ENCODE measurements around the gene AKR1B1. TPM values are rescaled to one million over a fixed set of nuclear protein-coding genes. Genes with fewer than 3 reads are reported as not detected.
A peak's percentile ranks its signal among the peaks of the same experiment; 100 is the strongest.

The AKR1B1 gene
- total and polyA plus RNA-seq, 2 of the 4 experiments (the other 2 are of a cell fraction), result 90.9 to 201 TPM

DNA sequence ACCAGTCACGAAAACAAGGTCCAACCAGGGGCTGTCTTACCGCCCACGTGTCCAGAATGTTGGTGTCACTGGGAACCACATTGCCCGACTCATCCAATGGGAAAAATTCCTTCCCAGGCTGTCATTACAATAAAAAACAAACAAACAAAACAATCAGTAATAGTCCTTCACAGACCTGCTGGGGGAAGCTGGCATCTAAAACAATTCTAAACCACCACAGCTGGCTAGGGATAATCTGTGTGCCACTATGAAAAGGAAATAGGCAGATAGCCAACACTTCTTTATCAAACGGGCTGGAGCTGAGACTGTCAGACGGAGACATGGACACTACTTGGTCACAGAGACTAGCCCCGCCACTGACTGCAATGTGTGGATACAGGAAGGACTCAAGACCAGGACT lies 9.2 kb downstream of the AKR1B1 start:
- H3K79me1 ChIP-seq (ENCODE audit: low read depth in 1 of 2, low read length in 2 of 2), result peaks cover 29 to 70% of the 10 kb centered on the region in 2 experiments; a peak in 3 of 4 replicates
- H2AFZ ChIP-seq (replicated peaks; ENCODE audit: low read length, poor library complexity), result no peak overlapping the region
- BruUV-seq (replicated peaks), result no TSS peak
- H3K18ac ChIP-seq (ENCODE audit: low read depth, low read length), result peak overlapping the region; percentile 51
- ATAC-seq (ENCODE audit: low read depth) (no peak), DNase-seq (peak; percentile 54)
- peak overlapping the region; percentile 64 for H2BK120ac ChIP-seq (ENCODE audit: low read depth, low read length)
- WGBS, 2 experiments (ENCODE audit: extremely low coverage in 2 of 2, insufficient read length in 1 of 2), result no CpG with 5 or more reads among the region's 7 CpGs
- peak overlapping the region; percentile 86 for H3K4ac ChIP-seq (ENCODE audit: low read depth, low read length)
- peak overlapping the region; percentile 22; the same call in 2 of the 3 replicates for H2BK15ac ChIP-seq (ENCODE audit: low read depth, low read length)
- peaks cover 47% of the 10 kb centered on the region for H3K9me1 ChIP-seq (ENCODE audit: insufficient read depth, low read length)
- no peaks in the 10 kb centered on the region for H3K9me3 ChIP-seq (ENCODE audit: control insufficient read depth, insufficient read depth, low read length)
- CTCF ChIA-PET, result no interaction called here
- peaks cover 42% of the 10 kb centered on the region for H3K4me1 ChIP-seq (ENCODE audit: control insufficient read depth, insufficient read depth, low read length)
- POLR2A ChIA-PET (ENCODE audit: unreplicated experiment), result no interaction called here
- TF ChIP-seq BHLHE40 (IDR thresholded peaks at IDR 0.05; ENCODE audit: low read depth, low read length), result no peak
- TF ChIP-seq CHD1 (IDR thresholded peaks at IDR 0.05; ENCODE audit: low read depth, low read length), result no peak
- no peak for TF ChIP-seq RFX5 (IDR thresholded peaks at IDR 0.05; ENCODE audit: low read depth, low read length)
- TF ChIP-seq, protein P1, sequence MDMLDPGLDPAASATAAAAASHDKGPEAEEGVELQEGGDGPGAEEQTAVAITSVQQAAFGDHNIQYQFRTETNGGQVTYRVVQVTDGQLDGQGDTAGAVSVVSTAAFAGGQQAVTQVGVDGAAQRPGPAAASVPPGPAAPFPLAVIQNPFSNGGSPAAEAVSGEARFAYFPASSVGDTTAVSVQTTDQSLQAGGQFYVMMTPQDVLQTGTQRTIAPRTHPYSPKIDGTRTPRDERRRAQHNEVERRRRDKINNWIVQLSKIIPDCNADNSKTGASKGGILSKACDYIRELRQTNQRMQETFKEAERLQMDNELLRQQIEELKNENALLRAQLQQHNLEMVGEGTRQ (IDR thresholded peaks at IDR 0.05; ENCODE audit: low read depth, low read length), result peak; percentile 73
- TF ChIP-seq MXI1 (IDR thresholded peaks at IDR 0.05; ENCODE audit: borderline replicate concordance, low read depth, low read length), result no peak
- TF ChIP-seq RAD21 (IDR thresholded peaks at IDR 0.05; ENCODE audit: low read length), result no peak
- TF ChIP-seq CEBPB (IDR thresholded peaks at IDR 0.05; ENCODE audit: low read depth, low read length), result no peak
- TF ChIP-seq, protein P2, sequence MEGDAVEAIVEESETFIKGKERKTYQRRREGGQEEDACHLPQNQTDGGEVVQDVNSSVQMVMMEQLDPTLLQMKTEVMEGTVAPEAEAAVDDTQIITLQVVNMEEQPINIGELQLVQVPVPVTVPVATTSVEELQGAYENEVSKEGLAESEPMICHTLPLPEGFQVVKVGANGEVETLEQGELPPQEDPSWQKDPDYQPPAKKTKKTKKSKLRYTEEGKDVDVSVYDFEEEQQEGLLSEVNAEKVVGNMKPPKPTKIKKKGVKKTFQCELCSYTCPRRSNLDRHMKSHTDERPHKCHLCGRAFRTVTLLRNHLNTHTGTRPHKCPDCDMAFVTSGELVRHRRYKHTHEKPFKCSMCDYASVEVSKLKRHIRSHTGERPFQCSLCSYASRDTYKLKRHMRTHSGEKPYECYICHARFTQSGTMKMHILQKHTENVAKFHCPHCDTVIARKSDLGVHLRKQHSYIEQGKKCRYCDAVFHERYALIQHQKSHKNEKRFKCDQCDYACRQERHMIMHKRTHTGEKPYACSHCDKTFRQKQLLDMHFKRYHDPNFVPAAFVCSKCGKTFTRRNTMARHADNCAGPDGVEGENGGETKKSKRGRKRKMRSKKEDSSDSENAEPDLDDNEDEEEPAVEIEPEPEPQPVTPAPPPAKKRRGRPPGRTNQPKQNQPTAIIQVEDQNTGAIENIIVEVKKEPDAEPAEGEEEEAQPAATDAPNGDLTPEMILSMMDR (conservative IDR thresholded peaks at IDR 0.05; ENCODE audit: low read depth, low read length), result no peak
- in situ Hi-C loops (cut with MboI; ENCODE audit: low sequenced_read_pairs) (no loop called here), dilution Hi-C loops (cut with HindIII; ENCODE audit: low sequenced_read_pairs, unreplicated experiment) (no loop called here), intact Hi-C loops (cut with micrococcal nuclease) (no loop called here)
- H3K36me3 ChIP-seq (ENCODE audit: control insufficient read depth, insufficient read depth, low read length), result peaks cover 51% of the 10 kb centered on the region
- peak overlapping the region; percentile 24; the same call in 1 of the 2 replicates for H3K27ac ChIP-seq (ENCODE audit: insufficient read depth, low read length)
- no peaks in the 10 kb centered on the region for H4K20me1 ChIP-seq (ENCODE audit: insufficient read depth, low read length)
- H4K8ac ChIP-seq (ENCODE audit: low read depth in 2 of 2, low read length in 2 of 2), result peak overlapping the region; percentile 23 to 57; a peak in 2 of 4 replicates
- H3K56ac ChIP-seq (ENCODE audit: extremely low read depth, insufficient read depth, low read length), result peak overlapping the region; percentile 28; the same call in 1 of the 2 replicates
- peak overlapping the region; percentile 67 for H2BK20ac ChIP-seq (ENCODE audit: low read depth, low read length)
- H3K23ac ChIP-seq (ENCODE audit: low read depth, low read length), result peak overlapping the region; percentile 51; the same call in 1 of the 2 replicates
- no peak overlapping the region for H3K4me2 ChIP-seq (ENCODE audit: low read depth, low read length)
- H2BK5ac ChIP-seq (ENCODE audit: low read depth, low read length, poor library complexity, severe bottlenecking), result peak overlapping the region; percentile 48
- H2AK5ac ChIP-seq (ENCODE audit: low read depth, low read length), result peak overlapping the region; percentile 83
- peak overlapping the region; percentile 1 for H2AK9ac ChIP-seq (replicated peaks; ENCODE audit: low read depth, low read length, poor library complexity)
- H4K91ac ChIP-seq (ENCODE audit: insufficient read depth, low read depth, low read length), result peak overlapping the region; percentile 90
- no peak overlapping the region for H3K9ac ChIP-seq (ENCODE audit: low read depth, low read length)
- H3K27me3 ChIP-seq (ENCODE audit: control insufficient read depth, insufficient read depth, low read length), result no peaks in the 10 kb centered on the region
- H3K14ac ChIP-seq (replicated peaks; ENCODE audit: low read depth, low read length), result peak overlapping the region; percentile 39
- H3K4me3 ChIP-seq (ENCODE audit: insufficient read depth, low read depth, low read length), result no peak overlapping the region
- peak overlapping the region; percentile 61; the same call in 1 of the 2 replicates for H4K5ac ChIP-seq (ENCODE audit: low read depth, low read length)

All from IMR-90 (cell line).